Endothelial cell of umbilical vein (primary cell): Measurements from ENCODE around the gene RAPGEF6. TPM values are rescaled to one million over a fixed set of nuclear protein-coding genes. Genes with fewer than 3 reads are reported as not detected.
A peak's percentile ranks its signal among the peaks of the same experiment; 100 is the strongest.

Source experiments
- BruUV-seq: library from RNA; stranded (reverse); fragments of 400-500 nt; replicated peaks from 2 replicates; lab custom pipeline; 2021; lab: Mats Ljungman, UMichigan
- CTCF ChIA-PET: fragments of 300-600, 350-600 bp; sonication (Branson Sonifier 250); formaldehyde crosslinking; loops from one replicate; lab custom pipeline; 2021; ENCODE audit warnings: antibody characterized with exemption, inconsistent platforms; lab: Charles Lee
- POLR2A ChIA-PET: fragments of 300-600, 350-600 bp; sonication (Branson Sonifier 250); formaldehyde crosslinking; loops from one replicate; lab custom pipeline; 2021; ENCODE audit warnings: antibody characterized with exemption, inconsistent platforms; lab: Charles Lee
- DNase-seq: peaks from one replicate; pipeline ENCODE4 v3.0.0-alpha.2; 2011; ENCODE audit warnings: low read depth, low spot score
- FAIRE-seq: peaks from 2 replicates; lab custom pipeline; 2011; peaks lifted over from hg19 to GRCh38; lab: Jason Lieb, UNC
- H2AFZ ChIP-seq: 2 replicates; pipeline ENCODE4 v1.6.0; 2012; ENCODE audit warnings: low read depth, low read length, control low read depth, inconsistent platforms
- H3K27ac ChIP-seq: 2 replicates; pipeline ENCODE4 v1.5.1; 2011; ENCODE audit warnings: low read depth, mild to moderate bottlenecking, control low read depth, low read length, moderate library complexity; ENCODE audit not compliant: insufficient read depth
- H3K27me3 ChIP-seq, 2 experiments: 2 replicates each; pipeline versions ENCODE4 v1.6.0 to v1.6.1; 2011; ENCODE audit warnings: low read length in 2 of 2, mixed read lengths in 1 of 2; ENCODE audit not compliant: control insufficient read depth in 2 of 2, insufficient read depth in 2 of 2
- H3K36me3 ChIP-seq, 2 experiments: 2 replicates in 1 of 2; 3 replicates in 1 of 2; pipeline ENCODE4 v1.5.1; 2011; ENCODE audit warnings: low read length in 2 of 2, mild to moderate bottlenecking in 1 of 2, moderate library complexity in 1 of 2; ENCODE audit not compliant: control insufficient read depth in 2 of 2, insufficient read depth in 2 of 2; ENCODE audit errors: extremely low read depth in 1 of 2
- H3K4me1 ChIP-seq: 3 replicates; pipeline ENCODE4 v1.5.1; 2011; ENCODE audit warnings: mild to moderate bottlenecking, low read length; ENCODE audit not compliant: control insufficient read depth, insufficient read depth; ENCODE audit errors: extremely low read depth
- H3K4me2 ChIP-seq: 2 replicates; pipeline ENCODE4 v1.6.1; 2011; ENCODE audit warnings: low read length, control low read depth, mixed read lengths; ENCODE audit not compliant: insufficient read depth
- H3K4me3 ChIP-seq, 3 experiments: fragments of 200-600 bp in 1 of 3; sonication (generic), shearing (Covaris generic) in 1 of 3; replicated peaks in 1 of 3; 2 replicates each; pipeline ENCODE4 v1.5.1; 2011 to 2016; ENCODE audit warnings: control low read depth in 3 of 3, low read length in 3 of 3, mild to moderate bottlenecking in 2 of 3, inconsistent platforms in 1 of 3, low read depth in 1 of 3, moderate library complexity in 1 of 3; ENCODE audit not compliant: insufficient read depth in 1 of 3
- H3K79me2 ChIP-seq: 2 replicates; pipeline ENCODE4 v1.6.0; 2012; ENCODE audit warnings: low read length, inconsistent platforms; ENCODE audit not compliant: control insufficient read depth, insufficient read depth
- H3K9ac ChIP-seq: replicated peaks from 2 replicates; pipeline ENCODE3; 2011; ENCODE audit warnings: low read length, control low read depth; ENCODE audit not compliant: insufficient read depth; ENCODE audit errors: extremely low read depth
- H3K9me1 ChIP-seq: replicated peaks from 3 replicates; pipeline ENCODE4 v1.6.0; 2011; ENCODE audit warnings: mild to moderate bottlenecking, low read length; ENCODE audit not compliant: control insufficient read depth, insufficient read depth; ENCODE audit errors: extremely low read depth
- H3K9me3 ChIP-seq: replicated peaks from 2 replicates; pipeline ENCODE4 v1.5.1; 2012; ENCODE audit warnings: low read length, inconsistent platforms; ENCODE audit not compliant: control insufficient read depth, insufficient read depth
- H4K20me1 ChIP-seq: replicated peaks from 2 replicates; pipeline ENCODE3; 2011; ENCODE audit warnings: mild to moderate bottlenecking, low read length; ENCODE audit not compliant: control insufficient read depth, insufficient read depth; ENCODE audit errors: extremely low read depth
- CTCF ChIP-seq, 2 donors: IDR thresholded peaks; 1 replicate in 1 of 2; 2 replicates in 1 of 2; pipeline ENCODE4 v1.5.1; 2011; ENCODE audit warnings: low read length in 2 of 2, mild to moderate bottlenecking in 2 of 2, moderate library complexity in 2 of 2, control low read depth in 1 of 2, inconsistent platforms in 1 of 2, low read depth in 1 of 2; ENCODE audit not compliant: insufficient read depth in 1 of 2; ENCODE audit errors: extremely low read depth in 1 of 2
- EZH2 ChIP-seq: IDR thresholded peaks from 2 replicates; pipeline ENCODE4 v1.6.1; 2012; ENCODE audit warnings: borderline replicate concordance, low read depth, mild to moderate bottlenecking, moderate library complexity, low read length, inconsistent platforms; ENCODE audit not compliant: severe bottlenecking
- FOS ChIP-seq: IDR thresholded peaks from 2 replicates; pipeline ENCODE4 v1.6.1; 2011; ENCODE audit warnings: mild to moderate bottlenecking, low read length, moderate library complexity, borderline replicate concordance; ENCODE audit not compliant: insufficient read depth
- GATA2 ChIP-seq: IDR thresholded peaks from 2 replicates; pipeline ENCODE4 v1.7.0; 2011; ENCODE audit warnings: low read depth, mild to moderate bottlenecking, moderate library complexity, mixed read lengths, low read length; ENCODE audit not compliant: insufficient read length, insufficient read depth
- JUN ChIP-seq: IDR thresholded peaks from 2 replicates; pipeline ENCODE4 v1.6.1; 2011; ENCODE audit warnings: borderline replicate concordance, low read depth; ENCODE audit not compliant: insufficient read length, insufficient read depth
- MAX ChIP-seq: IDR thresholded peaks from 2 replicates; pipeline ENCODE4 v1.6.1; 2011; ENCODE audit not compliant: insufficient read depth, insufficient read length
- MYC ChIP-seq: IDR thresholded peaks from one replicate; pipeline ENCODE4 v1.6.1; 2011; ENCODE audit warnings: mild to moderate bottlenecking, low read depth, low read length
- POLR2A ChIP-seq: IDR thresholded peaks from 2 replicates; pipeline ENCODE4 v1.6.1; 2012; ENCODE audit warnings: low read depth, mild to moderate bottlenecking, control low read depth, low read length
- POLR2AphosphoS5 ChIP-seq: IDR thresholded peaks from 2 replicates; pipeline ENCODE4 v1.6.1; 2012; ENCODE audit warnings: low read depth, mild to moderate bottlenecking, control low read depth, low read length, moderate library complexity; ENCODE audit not compliant: insufficient read depth
- dilution Hi-C: fragments of 300-500 bp; cut with MboI; formaldehyde crosslinking; loops from one replicate; pipeline ENCODE4 v1.15.0; 2019; ENCODE audit warnings: low sequenced_read_pairs; ENCODE audit not compliant: extremely low pct_ligation_motif_present
- intact Hi-C: fragments of 100-400 bp; cut with micrococcal nuclease; formaldehyde crosslinking; loops from one replicate; pipeline ENCODE4 v1.10.0; 2022
- polyA plus RNA-seq, 4 experiments: library from polyadenylated mRNA; depleted of rRNA in 3 of 4; stranded (reverse) in 3 of 4; unstranded in 1 of 4; fragments of >200 nt; gene quantifications; 2 replicates each; pipeline versions ENCODE4 v1.2.1 to v1.2.3, GENCODE V29; 2011 to 2012; ENCODE audit warnings: missing spikeins in 1 of 4
- total RNA-seq: library from RNA; stranded (reverse); gene quantifications from 2 replicates; pipeline ENCODE4 v1.2.3, GENCODE V29; 2021

Gene RAPGEF6
- total and polyA plus RNA-seq, 2 donors (not counting 3 experiments of a cell fraction or from before 2014, with no cell fraction given) = 3.5 to 17.5 TPM

GRCh38 chr5:131389096-131389868, 245.7 kb downstream of the RAPGEF6 start:
- no peak overlapping the region for H2AFZ ChIP-seq
- H3K27ac ChIP-seq = peak overlapping the region; percentile 21
- no peak for TF ChIP-seq MYC
- no peak for TF ChIP-seq FOS
- no peak for TF ChIP-seq CTCF (IDR thresholded peaks at IDR 0.05; ENCODE audit: extremely low read depth in 1 of 2, insufficient read depth in 1 of 2, low read depth in 1 of 2, low read length in 2 of 2)
- no peak for TF ChIP-seq MAX
- no peak for TF ChIP-seq JUN
- TF ChIP-seq POLR2A = no peak
- TF ChIP-seq POLR2AphosphoS5 = no peak
- no peak for TF ChIP-seq EZH2
- TF ChIP-seq GATA2 = no peak
- H3K36me3 ChIP-seq = peaks cover 0 to 2% of the 10 kb centered on the region in 2 experiments
- H3K9me3 ChIP-seq = no peaks in the 10 kb centered on the region
- no peak for DNase-seq
- BruUV-seq = no TSS peak
- H3K79me2 ChIP-seq = no peaks in the 10 kb centered on the region
- H3K9me1 ChIP-seq = no peaks in the 10 kb centered on the region
- no peaks in the 10 kb centered on the region for H4K20me1 ChIP-seq
- H3K4me3 ChIP-seq = no peak overlapping the region
- peak overlapping the region; percentile 8 for H3K9ac ChIP-seq
- H3K4me2 ChIP-seq = no peak overlapping the region
- no peaks in the 10 kb centered on the region for H3K27me3 ChIP-seq
- intact Hi-C loops = no loop called here
- dilution Hi-C loops = no loop called here
- no peak for FAIRE-seq
- H3K4me1 ChIP-seq = peaks cover 18% of the 10 kb centered on the region
- CTCF ChIA-PET = no interaction called here
- POLR2A ChIA-PET = no interaction called here
